ENCODE data around the gene TLX3.
"Not testable (repeated sequence)": the region's sequence is repeated elsewhere in the genome, so short reads cannot be mapped to it uniquely, and the experiment has no call there.

TLX3 gene

DNA sequence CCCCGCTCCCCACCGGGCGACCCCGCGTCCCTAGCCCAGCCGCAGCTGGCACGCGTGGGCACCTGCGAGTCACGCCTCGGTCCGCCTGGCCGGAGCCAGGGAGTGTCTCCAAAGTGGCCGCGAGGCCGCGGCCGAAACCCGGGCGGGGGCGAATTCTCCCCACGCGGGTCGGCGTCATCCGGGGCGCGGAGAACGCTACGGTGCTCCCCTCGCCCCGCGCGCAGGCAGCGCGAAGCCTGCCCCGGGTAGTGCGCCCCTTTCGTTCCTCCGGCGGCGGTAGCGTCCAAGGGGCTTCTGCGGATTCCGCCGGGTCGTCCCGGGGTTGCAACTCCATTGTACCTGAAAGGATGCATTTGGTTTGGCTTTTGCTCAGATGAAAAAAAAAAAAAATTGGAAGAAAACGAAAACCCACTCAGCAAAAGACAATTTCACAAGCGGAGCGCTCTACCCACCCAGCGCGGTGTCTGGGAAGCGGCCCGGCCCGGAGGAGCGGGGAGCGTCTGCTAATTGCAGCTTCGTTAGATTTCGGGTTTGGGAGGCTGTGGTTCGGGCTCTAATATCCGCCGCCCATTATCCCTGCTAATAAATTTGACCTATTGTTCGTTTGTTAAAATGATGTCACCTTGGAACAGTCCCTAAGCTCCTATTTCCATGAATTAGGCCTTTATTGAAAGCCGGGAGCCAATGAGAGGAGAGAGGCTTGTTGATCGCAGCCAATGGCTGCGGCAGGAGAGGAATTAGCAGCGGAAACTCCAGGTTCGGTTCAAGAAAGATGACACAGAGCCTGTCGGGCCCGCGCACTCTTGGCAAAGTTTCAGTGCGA lies at the start of gene TLX3:
Gene TLX3, plus strand, starts transcription at position 796 of the 823 bp plus-strand sequence. CDS start 118 bp downstream, outside the sequence.
- in situ Hi-C loops (cut with MboI; ENCODE audit: low pct_unique_long_range_greater_than_20kb, low sequenced_read_pairs): no loop called here
- DNase-seq: no peak

GRCh38 chr5:171261361-171261760 lies 47.7 kb upstream of the TLX3 start:
- no peak for DNase-seq
- in situ Hi-C loops (cut with MboI; ENCODE audit: low pct_unique_long_range_greater_than_20kb, low sequenced_read_pairs): no loop called here

GRCh38 chr5:171261904-171262303 lies 47.1 kb upstream of the TLX3 start:
- in situ Hi-C loops (cut with MboI; ENCODE audit: low pct_unique_long_range_greater_than_20kb, low sequenced_read_pairs): no loop called here
- DNase-seq: no peak

GRCh38 chr5:171263181-171263580 lies 45.9 kb upstream of the TLX3 start:
- in situ Hi-C loops (cut with MboI; ENCODE audit: low pct_unique_long_range_greater_than_20kb, low sequenced_read_pairs): no loop called here
- no peak for DNase-seq

GRCh38 chr5:171264843-171265242 lies 44.2 kb upstream of the TLX3 start:
- DNase-seq: no peak
- in situ Hi-C loops (cut with MboI; ENCODE audit: low pct_unique_long_range_greater_than_20kb, low sequenced_read_pairs): no loop called here

DNA sequence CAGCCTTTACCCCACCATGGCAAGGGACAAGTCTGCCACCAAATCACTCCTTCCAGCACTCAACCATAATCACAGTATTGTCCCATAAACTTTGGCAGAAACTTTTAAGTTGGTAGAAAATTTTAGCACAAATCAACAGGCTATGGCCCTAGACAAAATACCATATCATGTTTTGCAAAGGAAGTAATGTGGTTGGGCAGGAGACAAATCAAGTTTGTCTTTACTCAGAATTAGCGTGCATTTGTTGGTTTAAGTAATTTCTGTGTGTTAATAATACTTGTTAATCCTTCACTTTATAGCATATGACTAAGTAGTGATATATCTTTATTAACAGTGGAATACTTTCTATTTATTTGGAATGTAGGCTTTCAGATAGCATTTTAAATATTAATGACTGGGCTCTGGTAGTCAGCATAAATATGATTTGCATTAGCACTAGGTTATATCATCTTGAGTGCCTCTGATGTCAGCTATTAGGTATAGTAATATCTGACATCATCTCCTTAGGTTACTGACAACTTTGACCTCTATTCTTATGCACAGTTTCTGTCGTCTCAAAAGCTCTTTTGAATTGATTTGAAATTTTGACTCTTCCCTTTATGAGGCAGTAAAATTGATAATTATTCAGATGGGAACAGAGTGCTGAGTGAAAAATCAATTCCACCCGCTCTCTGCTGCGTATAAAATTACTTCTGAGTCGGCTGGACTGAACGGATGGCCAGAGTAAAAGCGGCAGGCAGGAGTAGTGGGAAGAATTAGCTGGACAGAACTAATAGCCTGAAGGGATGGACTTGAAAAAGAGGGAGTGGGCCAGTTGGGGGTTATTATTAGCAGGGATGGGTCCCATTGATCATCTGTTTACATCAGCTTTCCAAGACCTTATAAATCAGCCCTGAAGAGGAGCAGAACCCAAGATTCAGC lies 40.1 kb upstream of the TLX3 start:
- no peak for DNase-seq
- in situ Hi-C loops (cut with MboI; ENCODE audit: low pct_unique_long_range_greater_than_20kb, low sequenced_read_pairs): no loop called here

DNA sequence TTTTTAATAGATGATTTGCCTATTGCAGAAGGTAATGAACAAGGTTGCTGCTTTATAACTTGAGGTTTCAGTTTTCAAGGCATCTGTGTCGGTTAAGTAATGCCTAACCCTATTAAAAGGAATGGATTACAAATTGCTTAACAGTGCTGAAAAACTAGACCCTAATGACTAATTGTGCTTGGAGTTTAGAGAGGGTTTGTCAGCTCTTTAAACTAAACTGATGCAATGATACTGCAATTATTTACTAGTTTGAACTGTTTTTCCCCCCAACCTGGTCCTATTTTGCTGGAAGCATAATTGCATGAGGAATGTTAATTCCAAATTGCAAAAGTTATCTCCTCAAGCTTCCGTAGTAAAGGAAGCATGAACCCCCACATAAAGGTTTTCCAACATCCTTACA lies 39.3 kb upstream of the TLX3 start:
- no peak for DNase-seq
- in situ Hi-C loops (cut with MboI; ENCODE audit: low pct_unique_long_range_greater_than_20kb, low sequenced_read_pairs): no loop called here

GRCh38 chr5:171270136-171270535 lies 38.9 kb upstream of the TLX3 start:
- in situ Hi-C loops (cut with MboI; ENCODE audit: low pct_unique_long_range_greater_than_20kb, low sequenced_read_pairs): no loop called here
- no peak for DNase-seq

DNA sequence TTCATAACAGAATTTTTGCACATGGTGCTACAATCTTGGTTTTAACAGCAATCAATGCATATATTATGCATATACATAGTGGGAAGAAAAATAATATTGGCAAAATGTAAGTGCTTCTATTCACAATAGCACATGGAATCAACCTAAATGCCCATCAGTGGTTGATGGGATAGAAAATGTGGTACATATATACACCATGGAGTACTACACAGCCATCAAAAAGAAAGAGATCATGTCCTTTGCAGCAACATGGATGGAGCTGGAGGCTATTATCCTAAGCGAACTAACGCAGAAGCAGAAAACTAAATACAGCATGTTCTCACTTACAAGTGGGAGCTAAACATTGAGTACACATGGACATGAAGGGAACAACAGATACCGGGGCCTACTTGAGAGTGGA lies 37.2 kb upstream of the TLX3 start:
- in situ Hi-C loops (cut with MboI; ENCODE audit: low pct_unique_long_range_greater_than_20kb, low sequenced_read_pairs): no loop called here
- no peak for DNase-seq

DNA sequence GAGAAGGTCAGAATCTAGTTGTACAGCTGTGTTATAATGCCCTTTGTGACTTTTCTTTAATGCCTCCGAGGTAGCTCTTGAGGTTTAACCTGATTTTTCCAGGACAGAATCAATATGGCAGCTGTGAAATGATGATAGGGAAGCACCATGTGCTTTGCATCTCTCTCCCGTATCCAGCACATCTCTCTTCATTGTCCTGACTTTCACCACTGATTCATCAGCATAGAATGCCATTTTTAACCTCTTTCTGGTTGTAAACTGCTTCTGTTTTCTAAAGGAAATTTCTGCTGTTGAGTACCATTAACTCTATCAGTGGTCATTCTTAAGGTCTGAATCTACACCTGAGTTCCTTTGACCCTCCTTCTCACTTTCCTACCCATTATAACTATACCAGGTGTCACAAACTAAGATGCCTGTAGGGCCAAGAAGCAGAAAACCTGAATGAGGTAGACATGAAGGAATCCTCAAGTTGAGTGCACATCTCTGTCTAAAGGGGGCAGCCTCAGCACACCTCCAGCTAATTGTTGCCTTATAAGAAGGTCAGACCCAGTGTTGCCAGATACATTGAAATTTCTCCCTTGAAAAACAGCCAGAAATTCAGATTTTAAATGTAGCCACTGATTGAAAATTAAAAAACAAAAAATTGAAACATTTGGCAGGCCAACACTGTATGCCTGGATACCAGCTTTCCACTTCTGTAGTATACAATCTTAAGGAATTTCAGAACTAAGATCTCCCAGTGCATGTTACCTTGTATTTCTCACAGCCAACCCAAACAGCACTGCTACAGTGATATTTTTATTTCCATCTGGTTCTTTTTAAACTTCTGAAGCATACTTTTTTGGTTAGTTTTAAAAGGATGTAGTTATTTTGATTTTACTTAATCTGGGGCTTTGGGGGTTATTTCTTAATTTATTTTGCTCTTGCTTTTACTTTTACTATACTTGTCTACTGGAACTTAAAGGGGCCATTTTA lies 35.8 kb upstream of the TLX3 start:
- in situ Hi-C loops (cut with MboI; ENCODE audit: low pct_unique_long_range_greater_than_20kb, low sequenced_read_pairs): no loop called here
- peak; percentile 6 for DNase-seq

GRCh38 chr5:171275841-171276544 lies 33.1 kb upstream of the TLX3 start:
- DNase-seq: no peak
- in situ Hi-C loops (cut with MboI; ENCODE audit: low pct_unique_long_range_greater_than_20kb, low sequenced_read_pairs): no loop called here

- no peak for DNase-seq
- in situ Hi-C loops (cut with MboI; ENCODE audit: low pct_unique_long_range_greater_than_20kb, low sequenced_read_pairs): no loop called here
Measured at GRCh38 chr5:171283753-171284152, 25.3 kb upstream of the TLX3 start.

DNA sequence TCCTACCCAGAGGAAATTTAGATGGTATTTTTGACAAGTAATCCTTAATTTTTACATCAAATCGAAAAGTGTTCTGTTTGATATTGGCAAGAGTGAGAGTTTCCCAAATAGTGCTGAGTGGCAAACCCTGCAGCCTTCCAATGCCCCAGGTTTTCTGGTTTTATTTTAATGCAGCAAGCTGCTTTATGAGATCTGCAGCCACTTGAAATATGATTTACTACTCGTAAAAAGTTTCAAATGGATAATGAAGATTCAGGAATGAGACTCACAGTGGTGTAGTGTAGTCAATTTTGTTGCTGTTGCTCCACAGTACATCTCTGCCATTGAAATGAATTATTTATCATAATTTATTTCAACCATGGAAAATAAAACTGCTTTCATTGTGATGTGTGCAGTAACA lies 23.6 kb upstream of the TLX3 start:
- no peak for DNase-seq
- in situ Hi-C loops (cut with MboI; ENCODE audit: low pct_unique_long_range_greater_than_20kb, low sequenced_read_pairs): no loop called here

- DNase-seq: no peak
- in situ Hi-C loops (cut with MboI; ENCODE audit: low pct_unique_long_range_greater_than_20kb, low sequenced_read_pairs): no loop called here
Measured at GRCh38 chr5:171288066-171288465, 21.0 kb upstream of the TLX3 start.

DNA sequence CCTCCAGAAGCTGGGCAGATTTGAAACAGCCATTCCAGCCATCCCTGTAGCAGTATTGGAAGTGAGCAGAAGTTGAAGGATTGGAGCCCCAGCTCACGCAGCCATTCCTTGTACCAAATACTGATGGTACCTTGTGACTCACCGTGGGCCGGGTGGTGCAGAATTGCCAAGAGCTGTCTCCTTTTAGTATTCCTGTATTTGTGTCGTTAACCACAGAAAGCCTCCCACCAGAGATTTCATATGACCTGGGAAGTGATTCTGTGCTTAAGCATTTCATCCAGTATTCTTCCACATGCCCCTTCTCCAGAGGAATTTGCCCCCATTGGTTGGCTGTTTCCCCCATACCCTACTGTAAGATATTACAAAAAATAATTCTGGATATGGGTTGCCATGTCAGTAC lies 17.7 kb upstream of the TLX3 start:
- DNase-seq: no peak
- in situ Hi-C loops (cut with MboI; ENCODE audit: low pct_unique_long_range_greater_than_20kb, low sequenced_read_pairs): no loop called here

- in situ Hi-C loops (cut with MboI; ENCODE audit: low pct_unique_long_range_greater_than_20kb, low sequenced_read_pairs): no loop called here
Measured at GRCh38 chr5:171295299-171295698, 13.7 kb upstream of the TLX3 start.

GRCh38 chr5:171295801-171296200 lies 13.2 kb upstream of the TLX3 start:
- DNase-seq: no peak
- in situ Hi-C loops (cut with MboI; ENCODE audit: low pct_unique_long_range_greater_than_20kb, low sequenced_read_pairs): no loop called here

More at GRCh38 chr5:171295299-171295698, 13.7 kb upstream of the TLX3 start:
- DNase-seq: no peak

- in situ Hi-C loops (cut with MboI; ENCODE audit: low pct_unique_long_range_greater_than_20kb, low sequenced_read_pairs); DNase-seq: not testable (repeated sequence)
Measured at GRCh38 chr5:171297941-171298340, 11.1 kb upstream of the TLX3 start.
